HL-60 (cell line): ENCODE data around the gene SERPINF2.

Experiments
- DNase-seq, 2 experiments: peaks; one replicate each; pipeline ENCODE4 v3.0.0-alpha.2; 2010 to 2020; ENCODE audit warnings: low read depth in 1 of 2, low spot score in 1 of 2
- H3K27ac ChIP-seq: fragments of 250-450 bp; sonication (Bioruptor Pico); replicated peaks from 2 replicates; pipeline ENCODE4 v1.5.1; 2020; ENCODE audit warnings: mild to moderate bottlenecking, moderate library complexity
- H3K27me3 ChIP-seq: fragments of 250-450 bp; sonication (Bioruptor Pico); 2 replicates; pipeline ENCODE4 v1.5.1; 2021; ENCODE audit warnings: mild to moderate bottlenecking, moderate library complexity; ENCODE audit not compliant: insufficient read depth, poor library complexity, severe bottlenecking
- H3K4me3 ChIP-seq: replicated peaks from 2 replicates; pipeline ENCODE4 v1.5.1; 2011; ENCODE audit warnings: mild to moderate bottlenecking, control low read depth, low read length; ENCODE audit not compliant: insufficient read depth
- CTCF ChIP-seq: IDR thresholded peaks from one replicate; pipeline ENCODE4 v1.5.1; 2011; ENCODE audit warnings: low read length, control low read depth, inconsistent platforms; ENCODE audit not compliant: insufficient read depth
- GABPA ChIP-seq: IDR thresholded peaks from 2 replicates; pipeline ENCODE4 v1.6.1; 2012; ENCODE audit warnings: low read depth
- POLR2AphosphoS5 ChIP-seq: IDR thresholded peaks from 2 replicates; pipeline ENCODE4 v1.6.1; 2012; ENCODE audit warnings: low read depth
- REST ChIP-seq: IDR thresholded peaks from 2 replicates; pipeline ENCODE4 v1.6.1; 2012; ENCODE audit warnings: low read depth; ENCODE audit not compliant: insufficient replicate concordance
- SPI1 ChIP-seq: IDR thresholded peaks from 2 replicates; pipeline ENCODE4 v1.6.1; 2012; ENCODE audit warnings: low read depth, mild to moderate bottlenecking, borderline replicate concordance

Gene SERPINF2

GRCh38 chr17:1746975-1747543 lies 4.4 kb downstream of the SERPINF2 start:
- Histone ChIP-seq H3K4me3 (no peak overlapping the region), H3K27me3 (no peaks in the 10 kb centered on the region), H3K27ac (no peak overlapping the region)
- no peak for TF ChIP-seq SPI1
- TF ChIP-seq REST = no peak
- TF ChIP-seq CTCF = no peak
- no peak for TF ChIP-seq POLR2AphosphoS5
- TF ChIP-seq GABPA = no peak
- no peak for DNase-seq

GRCh38 chr17:1750628-1751027 lies 8.0 kb downstream of the SERPINF2 start:
- TF ChIP-seq REST = no peak
- no peak for TF ChIP-seq SPI1
- no peak for TF ChIP-seq GABPA
- TF ChIP-seq CTCF = no peak
- Histone ChIP-seq H3K27ac (no peak overlapping the region), H3K27me3 (no peaks in the 10 kb centered on the region), H3K4me3 (no peak overlapping the region)
- no peak for DNase-seq

- peak in 1 of 2 experiments; percentile 42 for DNase-seq
- TF ChIP-seq SPI1 = peak; percentile 68; the same call in 1 of the 2 replicates
- no peak for TF ChIP-seq GABPA
- H3K27ac ChIP-seq = peak overlapping the region; percentile 26
- 0 out of 2 replicates have a peak overlapping the region, but pooled peaks have one; percentile 9 for H3K4me3 ChIP-seq
- H3K27me3 ChIP-seq = no peaks in the 10 kb centered on the region
Measured at GRCh38 chr17:1752425-1753262, 10.0 kb downstream of the SERPINF2 start.

GRCh38 chr17:1753767-1754429 lies 11.2 kb downstream of the SERPINF2 start:
- no peak overlapping the region for H3K27ac ChIP-seq
- no peak for DNase-seq
- no peak for TF ChIP-seq SPI1
- no peak overlapping the region for H3K4me3 ChIP-seq
- no peaks in the 10 kb centered on the region for H3K27me3 ChIP-seq
